ENCODE data around the gene TMEM39B. TPM values are rescaled to one million over a fixed set of nuclear protein-coding genes. Genes with fewer than 3 reads are reported as not detected.

The TMEM39B gene
- total RNA-seq, 1 experiment from 2014 or later = 18.8 TPM

GRCh38 chr1:32091176-32091575 lies 18.4 kb downstream of the TMEM39B start:
- DNase-seq (ENCODE audit: low spot score) (no peak), ATAC-seq (no peak)
- ChIA-PET POLR2A (interaction anchor here (0.5 kb wide), 1 partner anchor 570 kb away, joined by 3 read pairs; no protein-coding TSS in a partner anchor), CTCF (interaction anchor here (1.3 to 2.1 kb wide), 3 partner anchors 8 to 18 kb away, joined by 6 to 7 read pairs (median 6); partner anchors contain the start of gene TMEM39B)
- Mint-ChIP-seq H3K4me3 (no peak overlapping the region), H3K27ac (no peak overlapping the region), H3K9me3 (no peaks in the 10 kb centered on the region), H3K4me1 (0 out of 2 replicates have a peak, but pooled peaks cover 5% of the 10 kb centered on the region), H3K36me3 (peaks cover 43% of the 10 kb centered on the region), H3K27me3 (ENCODE audit: low read depth) (no peaks in the 10 kb centered on the region)
- no peak for TF ChIP-seq ZNF396 (CRISPR knock-in tag; IDR thresholded peaks at IDR 0.05; ENCODE audit: borderline replicate concordance)
- TF ChIP-seq MLX (CRISPR knock-in tag; IDR thresholded peaks at IDR 0.05) = no peak

GRCh38 chr1:32091591-32091990 lies 18.9 kb downstream of the TMEM39B start:
- no peak for ATAC-seq
- H3K36me3 Mint-ChIP-seq = peaks cover 43% of the 10 kb centered on the region
- POLR2A ChIA-PET = interaction anchor here (0.5 kb wide), 1 partner anchor 570 kb away, joined by 3 read pairs; no protein-coding TSS in a partner anchor

More at GRCh38 chr1:32091591-32091990, 18.9 kb downstream of the TMEM39B start:
- no peak for DNase-seq (ENCODE audit: low spot score)
- 0 out of 2 replicates have a peak, but pooled peaks cover 5% of the 10 kb centered on the region for H3K4me1 Mint-ChIP-seq
- no peaks in the 10 kb centered on the region for H3K9me3 Mint-ChIP-seq
- no peak overlapping the region for H3K4me3 Mint-ChIP-seq
- no peaks in the 10 kb centered on the region for H3K27me3 Mint-ChIP-seq (ENCODE audit: low read depth)
- no peak overlapping the region for H3K27ac Mint-ChIP-seq
- CTCF ChIA-PET = interaction anchor here (1.3 to 2.1 kb wide), 3 partner anchors 8 to 18 kb away, joined by 6 to 7 read pairs (median 6); partner anchors contain the start of gene TMEM39B
- TF ChIP-seq GTF2I (CRISPR knock-in tag; conservative IDR thresholded peaks at IDR 0.05) (no peak), ATF2 (CRISPR knock-in tag; IDR thresholded peaks at IDR 0.05; ENCODE audit: borderline replicate concordance, low read depth) (no peak), TP53 (CRISPR knock-in tag; IDR thresholded peaks at IDR 0.05) (no peak), IRF1 (CRISPR knock-in tag; IDR thresholded peaks at IDR 0.05) (no peak), ZNF219 (CRISPR knock-in tag; IDR thresholded peaks at IDR 0.05; ENCODE audit: borderline replicate concordance) (no peak), NFATC4 (CRISPR knock-in tag; IDR thresholded peaks at IDR 0.05) (no peak), MAX (CRISPR knock-in tag; IDR thresholded peaks at IDR 0.05) (no peak), PRRX2 (CRISPR knock-in tag; IDR thresholded peaks at IDR 0.05) (no peak), E2F1 (CRISPR knock-in tag; IDR thresholded peaks at IDR 0.05) (no peak), ZNF423 (CRISPR knock-in tag; IDR thresholded peaks at IDR 0.05) (no peak), JUN (CRISPR knock-in tag; IDR thresholded peaks at IDR 0.05) (no peak), SMAD3 (CRISPR knock-in tag; IDR thresholded peaks at IDR 0.05; ENCODE audit: borderline replicate concordance) (no peak), ESRRA (CRISPR knock-in tag; IDR thresholded peaks at IDR 0.05; ENCODE audit: borderline replicate concordance) (no peak), ZNF281 (CRISPR knock-in tag; IDR thresholded peaks at IDR 0.05) (no peak), ZNF317 (CRISPR knock-in tag; IDR thresholded peaks at IDR 0.05; ENCODE audit: borderline replicate concordance, low read depth) (no peak), RORB (CRISPR knock-in tag; IDR thresholded peaks at IDR 0.05) (no peak), PRDM15 (CRISPR knock-in tag; IDR thresholded peaks at IDR 0.05) (no peak)
